T follicular helper cell (primary cell): ENCODE data around the gene HYDIN.
"Not testable (repeated sequence)": the region's sequence is repeated elsewhere in the genome, so short reads cannot be mapped to it uniquely, and the experiment has no call there.

Experiments used
- DNase-seq: peaks from one replicate; pipeline ENCODE4 v3.0.0-alpha.2; 2020; ENCODE audit warnings: low read depth

HYDIN gene

DNA sequence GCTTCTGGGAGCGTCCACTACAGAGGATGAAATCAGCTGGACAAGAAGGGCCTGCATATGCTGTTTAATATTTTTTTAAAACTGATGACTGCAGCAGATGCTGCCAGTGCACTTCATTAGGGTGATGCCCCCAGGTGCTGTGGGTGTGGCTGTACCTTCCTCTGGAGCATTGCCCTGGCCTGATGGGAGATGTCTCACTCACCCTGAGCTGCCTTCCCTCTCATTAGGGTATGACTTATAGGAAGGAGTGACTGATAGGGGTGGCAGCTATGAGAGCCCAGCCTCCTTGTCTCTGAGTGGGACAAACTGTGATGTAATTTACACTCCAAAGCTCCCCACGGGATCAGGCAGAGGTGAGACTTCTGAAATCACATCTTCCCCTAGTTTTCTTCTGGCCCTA lies 234.7 kb downstream of the HYDIN start:
- DNase-seq: not testable (repeated sequence)

DNA sequence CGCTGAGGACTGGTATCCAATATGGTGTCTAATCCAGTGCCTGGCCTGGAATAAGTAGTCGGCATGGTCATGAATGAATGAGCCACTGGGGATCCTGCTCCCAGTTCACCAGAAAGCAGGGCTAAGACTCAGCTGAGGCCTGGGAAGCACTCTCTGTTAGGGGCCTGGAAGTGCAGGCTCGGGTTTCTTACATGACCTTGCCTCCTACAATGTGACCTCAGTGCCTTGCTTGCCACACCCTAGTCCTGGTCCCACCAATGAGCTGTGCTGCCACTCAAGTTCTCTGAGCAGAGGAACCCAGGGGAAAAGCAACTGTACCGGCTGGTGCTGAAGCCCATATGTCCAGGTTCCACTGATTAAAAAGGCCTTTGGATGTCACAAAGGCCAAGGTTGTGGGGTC lies 238.0 kb downstream of the HYDIN start:
- DNase-seq: not testable (repeated sequence)

DNA sequence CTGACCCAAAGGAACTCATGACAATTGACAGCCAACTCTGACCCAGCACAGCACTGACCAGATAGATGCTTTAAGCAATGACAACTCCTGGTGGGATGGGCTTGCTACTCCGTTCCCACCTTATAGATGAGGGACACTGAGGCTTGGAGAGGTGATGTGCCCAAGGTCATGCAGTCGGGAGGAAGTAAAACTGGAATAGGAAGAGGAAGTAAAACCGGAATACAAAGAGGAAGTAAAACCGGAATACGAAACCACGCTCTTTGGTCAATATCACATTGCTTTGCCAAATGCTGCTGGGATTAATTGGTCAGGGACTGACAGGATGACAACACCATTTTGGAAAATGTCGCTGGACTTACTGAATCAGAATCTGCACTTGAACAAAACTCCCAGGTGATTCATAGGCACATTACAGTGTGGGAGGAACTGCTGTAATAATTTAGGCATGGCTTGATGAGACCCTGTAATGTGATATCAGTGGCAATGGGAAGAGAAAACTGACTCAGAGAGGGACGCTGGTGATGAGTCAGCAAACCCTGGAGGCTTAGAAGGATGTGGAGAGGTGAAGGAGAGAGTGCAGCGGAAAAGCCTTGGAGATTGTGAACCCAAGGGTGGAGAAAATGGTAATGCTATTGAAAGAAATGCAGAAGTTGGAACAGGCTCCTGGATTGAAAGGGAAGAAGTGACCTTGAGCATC lies 243.4 kb downstream of the HYDIN start:
- not testable (repeated sequence) for DNase-seq

- DNase-seq: not testable (repeated sequence)
Observed at GRCh38 chr16:70984675-70985074, 245.8 kb downstream of the HYDIN start.

DNA sequence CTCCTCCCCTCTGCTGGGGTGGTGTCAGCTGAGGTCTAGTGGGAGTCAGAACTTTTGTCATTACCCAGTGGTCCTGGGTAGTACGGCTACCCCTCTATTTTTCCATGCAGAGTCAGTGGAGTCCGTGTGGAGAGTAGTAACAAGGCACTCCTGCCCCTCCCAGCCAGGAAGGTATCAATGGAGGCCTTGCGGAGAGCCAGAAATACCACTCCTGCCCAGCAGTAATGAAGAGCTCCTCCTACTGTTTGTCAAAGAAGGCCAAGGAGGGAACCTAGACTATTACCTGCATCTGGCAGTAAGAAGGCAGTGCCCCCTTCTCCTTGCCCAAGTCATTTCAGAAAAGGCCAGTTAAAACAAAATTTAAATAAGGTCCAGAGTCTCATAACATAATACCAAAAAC lies 262.2 kb downstream of the HYDIN start:
- DNase-seq: not testable (repeated sequence)

DNA sequence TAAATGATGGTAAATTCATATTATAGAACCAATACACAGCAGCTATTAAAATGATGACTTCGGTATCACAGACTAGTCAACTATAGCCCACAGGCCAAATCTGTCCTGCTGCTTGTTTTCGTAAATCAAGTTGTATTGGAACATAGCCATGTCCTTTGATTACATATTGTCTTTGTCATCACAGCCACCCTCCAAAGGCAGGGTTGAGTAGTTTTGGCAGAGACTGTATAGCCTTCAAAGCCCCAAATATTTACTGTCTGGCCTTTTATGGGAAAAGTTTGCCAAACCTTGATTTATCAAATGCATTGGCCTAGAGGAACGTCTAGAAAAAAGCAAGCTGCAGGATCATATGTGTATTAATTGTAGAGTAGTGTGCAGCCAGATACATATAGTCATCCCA lies 270.4 kb downstream of the HYDIN start:
- DNase-seq: not testable (repeated sequence)

- DNase-seq: not testable (repeated sequence)
Observed at GRCh38 chr16:70954922-70955321, 275.6 kb downstream of the HYDIN start.

GRCh38 chr16:70953824-70954223 lies 276.7 kb downstream of the HYDIN start:
- DNase-seq: not testable (repeated sequence)

DNA sequence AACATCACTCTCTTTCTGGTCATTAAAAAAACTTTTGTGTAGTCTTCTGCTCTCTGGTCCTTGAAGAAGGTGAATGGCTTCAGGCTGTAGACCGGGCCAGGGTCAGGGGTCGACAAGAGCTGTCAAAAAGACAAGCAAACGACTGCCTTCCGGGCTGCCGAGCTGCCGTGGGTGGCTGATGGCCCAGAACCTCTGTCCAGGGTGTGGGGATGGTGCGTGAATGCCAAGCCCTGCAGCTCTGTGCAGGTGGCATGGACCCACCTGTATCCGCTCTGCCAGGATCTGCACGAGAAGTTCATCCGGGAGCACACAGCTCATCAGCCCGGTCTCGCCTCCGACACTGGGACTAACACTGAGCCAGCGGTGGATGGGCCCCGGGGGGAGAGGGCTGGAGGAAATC lies 287.0 kb downstream of the HYDIN start:
- DNase-seq: not testable (repeated sequence)

DNA sequence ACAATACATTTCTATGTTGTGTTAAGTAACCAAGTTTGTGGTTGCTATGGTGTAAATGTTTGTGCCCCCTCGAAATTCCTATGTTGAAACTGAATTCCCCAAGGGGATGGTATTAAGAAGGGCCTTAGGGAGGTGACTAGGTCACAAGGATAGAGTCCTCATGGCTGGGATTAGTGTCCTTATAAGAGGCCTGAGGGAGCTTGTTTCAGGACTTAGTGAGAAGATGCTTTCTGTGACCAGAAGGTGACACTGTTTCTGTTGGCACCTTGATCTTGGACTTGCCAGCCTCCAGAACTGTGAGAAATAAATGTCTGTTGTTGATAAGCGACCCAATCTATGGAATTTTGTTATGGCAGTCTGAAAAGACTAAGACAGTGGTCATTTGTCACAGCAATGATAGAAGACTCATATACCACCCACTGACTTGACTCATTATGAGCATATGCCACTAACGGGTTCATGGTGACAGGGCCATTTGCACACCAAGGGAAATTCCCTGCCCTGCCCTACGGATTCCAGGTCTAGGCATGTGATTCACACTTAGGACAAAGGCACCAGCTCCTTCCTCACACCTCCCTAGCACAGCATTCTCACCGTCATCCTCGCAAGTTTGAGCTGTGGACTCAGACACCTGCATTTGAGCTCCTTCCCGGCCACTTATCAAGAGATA lies 290.7 kb downstream of the HYDIN start:
- DNase-seq: not testable (repeated sequence)

DNA sequence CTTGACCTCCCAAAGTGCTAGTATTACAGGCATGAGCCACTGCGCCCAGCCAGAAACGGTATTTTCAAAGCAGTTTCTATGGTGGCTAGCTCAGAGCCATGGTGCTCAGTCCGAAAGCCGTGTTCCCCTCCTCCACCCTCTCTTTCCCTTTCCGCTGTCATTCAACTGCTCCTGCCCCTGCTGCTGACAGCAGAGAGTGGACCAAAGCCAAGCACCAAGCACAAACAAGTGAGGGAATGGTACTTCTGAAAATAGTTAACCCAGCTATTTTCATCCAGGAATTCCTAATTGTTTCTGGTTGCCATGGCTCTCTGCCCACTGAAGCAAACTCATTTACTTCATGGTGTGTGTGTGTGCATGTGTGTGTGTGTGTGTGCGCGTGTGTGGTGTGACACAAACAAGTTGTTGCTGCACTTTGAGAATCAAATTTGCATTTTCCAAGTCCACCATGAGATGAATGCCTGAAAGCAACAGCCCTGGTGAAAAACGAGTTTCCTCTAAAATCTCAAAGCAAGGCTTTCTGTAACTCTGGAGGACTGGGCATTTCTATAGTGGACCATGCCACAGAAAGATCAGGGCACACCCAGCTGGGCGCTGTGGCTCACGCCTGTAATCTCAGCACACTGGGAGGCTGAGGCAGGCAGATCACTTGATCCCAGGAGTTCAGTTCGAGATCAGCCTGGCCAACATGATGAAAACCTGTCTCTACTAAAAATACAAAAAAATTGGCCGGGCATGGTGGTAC lies 293.6 kb downstream of the HYDIN start:
- DNase-seq: not testable (repeated sequence)

GRCh38 chr16:70935325-70935724 lies 295.2 kb downstream of the HYDIN start:
- not testable (repeated sequence) for DNase-seq

GRCh38 chr16:70933746-70934145 lies 296.8 kb downstream of the HYDIN start:
- not testable (repeated sequence) for DNase-seq

- not testable (repeated sequence) for DNase-seq
Observed at GRCh38 chr16:70930757-70931156, 299.8 kb downstream of the HYDIN start.

DNA sequence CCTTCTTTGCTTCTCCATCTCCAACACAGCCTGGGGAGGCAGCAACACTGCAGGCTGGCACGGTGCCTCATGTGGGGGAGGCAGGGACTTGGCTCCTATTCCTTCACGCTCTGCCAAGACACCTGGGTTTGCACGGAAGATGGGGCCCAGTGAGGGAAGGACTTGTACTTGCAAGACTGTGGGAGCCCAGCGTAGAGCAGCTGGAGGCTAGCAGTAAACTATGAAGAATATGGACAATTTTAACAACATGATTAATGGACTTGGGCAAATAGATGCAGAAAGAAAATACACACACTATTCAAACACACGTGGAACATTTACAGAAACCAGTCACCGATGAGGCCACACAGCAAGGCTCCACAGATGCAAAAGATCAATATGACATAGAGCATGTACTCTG lies 308.4 kb downstream of the HYDIN start:
- not testable (repeated sequence) for DNase-seq

- not testable (repeated sequence) for DNase-seq
Observed at GRCh38 chr16:70920661-70921060, 309.9 kb downstream of the HYDIN start.

- not testable (repeated sequence) for DNase-seq
Observed at GRCh38 chr16:70888208-70888607, 342.3 kb downstream of the HYDIN start.

GRCh38 chr16:70884652-70885051 lies 345.9 kb downstream of the HYDIN start:
- DNase-seq: not testable (repeated sequence)

DNA sequence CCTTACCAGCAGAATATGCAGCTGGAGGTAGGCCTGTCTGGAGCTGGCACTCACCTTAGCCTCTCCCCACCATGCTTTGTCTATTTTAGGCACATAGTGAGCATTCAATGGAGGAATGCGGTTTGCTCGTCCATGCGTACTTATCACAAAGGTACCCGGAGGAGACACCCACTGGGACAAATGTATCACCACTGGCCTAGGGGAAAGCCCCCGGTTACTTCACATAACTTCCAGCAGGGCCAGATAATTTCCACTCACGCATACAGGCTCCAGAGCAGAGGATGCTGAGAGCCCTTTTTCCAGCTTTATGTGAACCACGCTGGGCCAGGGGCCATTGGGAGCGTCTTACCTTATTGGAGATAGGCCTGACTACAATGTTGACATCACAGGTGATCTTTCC lies 348.2 kb downstream of the HYDIN start:
- DNase-seq: not testable (repeated sequence)

DNA sequence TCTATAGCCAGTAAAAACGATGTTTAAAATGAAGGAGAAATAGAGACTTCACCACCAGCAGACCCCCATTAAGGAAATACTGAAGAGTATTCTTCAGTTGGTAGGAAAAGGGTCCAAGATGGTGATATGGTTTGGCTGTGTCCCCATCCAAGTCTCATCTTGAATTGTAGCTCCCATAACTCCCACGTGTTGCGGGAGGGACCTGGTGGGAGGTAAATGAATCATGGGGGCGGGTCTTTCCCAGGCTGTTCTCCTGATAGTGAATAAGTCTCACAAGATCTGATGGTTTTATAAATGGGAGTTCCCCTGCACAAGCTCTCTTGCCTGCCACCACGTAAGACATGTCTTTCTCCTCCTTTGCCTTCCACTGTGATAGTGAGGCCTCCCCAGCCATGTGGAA lies 352.6 kb downstream of the HYDIN start:
- DNase-seq: not testable (repeated sequence)

DNA sequence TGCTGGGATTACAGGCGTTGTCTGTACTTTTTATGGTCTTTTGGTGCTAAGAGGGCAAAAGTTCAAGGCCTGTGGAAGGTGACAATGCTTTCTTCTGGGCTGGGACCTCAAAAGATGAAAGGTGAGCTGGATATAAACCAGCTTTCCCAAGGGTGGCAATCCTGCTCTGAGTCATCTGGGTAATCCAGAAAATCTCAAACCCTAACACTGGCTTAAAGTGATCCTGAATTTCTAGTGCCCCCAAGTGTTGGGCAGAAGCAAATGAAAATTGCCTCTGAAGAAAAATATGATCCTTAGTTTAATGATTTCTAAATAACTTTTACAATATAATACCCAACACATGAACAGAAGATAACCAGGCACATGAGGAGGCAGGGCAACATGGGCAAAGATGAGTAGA lies 354.1 kb downstream of the HYDIN start:
- DNase-seq: not testable (repeated sequence)

DNA sequence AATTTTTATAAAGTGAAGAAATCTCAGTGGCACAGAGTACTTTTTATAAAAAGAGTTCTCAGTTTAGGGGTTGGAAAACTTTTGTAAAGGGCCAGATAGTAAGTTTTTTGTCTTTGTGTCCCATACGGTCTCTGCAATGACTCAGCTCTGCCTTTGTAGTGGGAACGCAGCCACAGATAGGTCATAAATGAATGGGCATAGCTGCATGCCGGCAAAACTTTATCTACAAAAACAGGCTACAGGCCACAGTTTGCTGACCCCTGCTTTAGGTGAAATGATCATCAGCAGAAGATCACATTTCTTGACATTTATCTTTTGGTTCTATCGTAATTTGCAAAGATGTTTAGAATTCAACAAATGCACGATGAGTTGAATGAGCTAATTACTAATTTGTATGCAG lies 365.8 kb downstream of the HYDIN start:
- not testable (repeated sequence) for DNase-seq

DNA sequence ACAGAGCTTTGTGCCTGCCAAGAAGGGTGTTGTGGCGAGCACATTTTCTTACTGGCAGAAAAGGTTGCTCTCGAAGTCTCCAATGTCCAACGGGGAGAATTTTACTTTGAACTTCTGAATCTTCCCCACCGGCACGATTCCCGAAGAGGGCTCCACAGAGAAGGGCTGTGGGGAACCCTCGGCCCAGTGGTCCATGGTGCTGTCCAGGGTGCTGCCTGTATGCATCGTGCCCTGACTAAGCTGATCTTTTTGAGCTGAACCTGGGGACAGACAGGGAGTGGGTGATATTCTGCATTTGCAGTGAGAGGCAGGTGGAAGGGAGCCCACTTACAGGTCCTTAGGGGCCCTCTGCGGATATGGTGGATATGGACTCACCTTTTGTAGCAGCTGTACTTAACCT lies 368.5 kb downstream of the HYDIN start:
- DNase-seq: not testable (repeated sequence)
